ENCODE results near the gene NMB.

DNA sequence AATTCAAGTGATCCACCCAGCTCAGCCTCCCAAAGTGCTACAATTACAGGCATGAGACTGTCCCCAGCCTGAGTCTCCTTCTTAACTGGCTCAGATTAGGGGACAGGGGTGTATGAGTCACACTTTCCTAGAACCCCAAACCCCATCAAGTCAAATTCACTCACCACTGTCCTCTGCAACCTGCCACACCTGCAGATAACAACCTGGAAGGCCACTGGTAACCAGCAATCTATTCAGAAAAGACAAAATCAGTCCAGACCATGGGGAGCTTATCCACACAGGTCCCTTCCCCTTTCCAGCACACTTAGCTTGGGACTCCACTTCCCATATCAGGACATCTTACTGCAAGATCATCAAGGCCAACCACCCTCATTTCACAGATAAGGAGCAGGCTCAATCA lies 10.3 kb downstream of the NMB start:
- no peak for TF ChIP-seq EZH2 (IDR thresholded peaks at IDR 0.05; ENCODE audit: insufficient read depth, poor library complexity, severe bottlenecking)
- no peak for TF ChIP-seq EZH2phosphoT487 (IDR thresholded peaks at IDR 0.05; ENCODE audit: insufficient read depth, low read depth)

Measured in GM23248 (cell line).